ENCODE data around the gene ADGRG4.
"Not testable (repeated sequence)": the region's sequence is repeated elsewhere in the genome, so short reads cannot be mapped to it uniquely, and the experiment has no call there.

ADGRG4 gene

GRCh38 chrX:136300721-136301120 is at the start of gene ADGRG4:
ADGRG4 (plus strand) TSS chrX:136300963; CDS start chrX:136308778, 7,815 bp downstream.
- not testable (repeated sequence) for DNase-seq (ENCODE audit: low read depth in 2 of 2, low spot score in 1 of 2)

GRCh38 chrX:136251041-136251991 is 49.4 kb upstream of the ADGRG4 start, which contains the start of gene MAP7D3:
MAP7D3 (minus strand) TSS chrX:136251400; CDS start chrX:136251358, 42 bp downstream.
- peak; percentile 6 to 29 for DNase-seq (ENCODE audit: low read depth in 2 of 2, low spot score in 1 of 2)

GRCh38 chrX:136255541-136255940 is 45.2 kb upstream of the ADGRG4 start:
- no peak for DNase-seq (ENCODE audit: low read depth in 2 of 2, low spot score in 1 of 2)

- no peak for DNase-seq (ENCODE audit: low read depth in 2 of 2, low spot score in 1 of 2)
These were observed 44.7 kb upstream of the ADGRG4 start for GRCh38 chrX:136256026-136256425.

GRCh38 chrX:136258951-136259350 is 41.8 kb upstream of the ADGRG4 start:
- no peak for DNase-seq (ENCODE audit: low read depth in 2 of 2, low spot score in 1 of 2)

- DNase-seq (ENCODE audit: low read depth in 2 of 2, low spot score in 1 of 2): no peak
These were observed 41.2 kb upstream of the ADGRG4 start for GRCh38 chrX:136259543-136259942.

GRCh38 chrX:136260776-136261175 is 40.0 kb upstream of the ADGRG4 start:
- no peak for DNase-seq (ENCODE audit: low read depth in 2 of 2, low spot score in 1 of 2)

- no peak for DNase-seq (ENCODE audit: low read depth in 2 of 2, low spot score in 1 of 2)
These were observed 39.4 kb upstream of the ADGRG4 start for GRCh38 chrX:136261321-136261720.

GRCh38 chrX:136262243-136262642 is 38.5 kb upstream of the ADGRG4 start:
- DNase-seq (ENCODE audit: low read depth in 2 of 2, low spot score in 1 of 2): no peak

GRCh38 chrX:136262812-136263315 is 37.9 kb upstream of the ADGRG4 start:
- no peak for DNase-seq (ENCODE audit: low read depth in 2 of 2, low spot score in 1 of 2)

GRCh38 chrX:136266828-136267227 is 33.9 kb upstream of the ADGRG4 start:
- no peak for DNase-seq (ENCODE audit: low read depth in 2 of 2, low spot score in 1 of 2)

GRCh38 chrX:136268051-136269048 is 32.4 kb upstream of the ADGRG4 start:
- peak in 1 of 2 donors; percentile 18 for DNase-seq (ENCODE audit: low read depth in 2 of 2, low spot score in 1 of 2)

GRCh38 chrX:136269921-136270320 is 30.8 kb upstream of the ADGRG4 start:
- DNase-seq (ENCODE audit: low read depth in 2 of 2, low spot score in 1 of 2): no peak

GRCh38 chrX:136271300-136271699 is 29.5 kb upstream of the ADGRG4 start:
- no peak for DNase-seq (ENCODE audit: low read depth in 2 of 2, low spot score in 1 of 2)

GRCh38 chrX:136272325-136272724 is 28.4 kb upstream of the ADGRG4 start:
- DNase-seq (ENCODE audit: low read depth in 2 of 2, low spot score in 1 of 2): no peak

GRCh38 chrX:136273986-136274385 is 26.8 kb upstream of the ADGRG4 start:
- DNase-seq (ENCODE audit: low read depth in 2 of 2, low spot score in 1 of 2): no peak

- no peak for DNase-seq (ENCODE audit: low read depth in 2 of 2, low spot score in 1 of 2)
These were observed 25.2 kb upstream of the ADGRG4 start for GRCh38 chrX:136275553-136275952.

- DNase-seq (ENCODE audit: low read depth in 2 of 2, low spot score in 1 of 2): not testable (repeated sequence)
These were observed 14.4 kb upstream of the ADGRG4 start for GRCh38 chrX:136286375-136286774.

GRCh38 chrX:136291824-136292223 is 8.9 kb upstream of the ADGRG4 start:
- no peak for DNase-seq (ENCODE audit: low read depth in 2 of 2, low spot score in 1 of 2)

GRCh38 chrX:136292656-136293055 is 8.1 kb upstream of the ADGRG4 start:
- no peak for DNase-seq (ENCODE audit: low read depth in 2 of 2, low spot score in 1 of 2)

- DNase-seq (ENCODE audit: low read depth in 2 of 2, low spot score in 1 of 2): no peak
These were observed 5.4 kb upstream of the ADGRG4 start for GRCh38 chrX:136295380-136295779.
